ENCODE data around the gene MRGPRG. TPM values are rescaled to one million over a fixed set of nuclear protein-coding genes. Genes with fewer than 3 reads are reported as not detected.

Gene MRGPRG
- total RNA-seq, 2 donors from 2014 or later: not detected

- Mint-ChIP-seq H3K4me1 (no peaks in the 10 kb centered on the region), H3K27ac (no peak overlapping the region), H3K27me3 (ENCODE audit: insufficient read depth) (peaks cover 50% of the 10 kb centered on the region), H3K9me3 (peaks cover 10% of the 10 kb centered on the region), H3K4me3 (no peak overlapping the region), H3K36me3 (ENCODE audit: low read depth) (no peaks in the 10 kb centered on the region)
- no peak for TF ChIP-seq CTCF (conservative IDR thresholded peaks at IDR 0.05)
- Histone ChIP-seq H3K9me3 (ENCODE audit: control insufficient read depth, low read length) (peaks cover 12% of the 10 kb centered on the region), H3K4me3 (ENCODE audit: low read length) (no peak overlapping the region), H3K27me3 (ENCODE audit: control insufficient read depth, insufficient read depth, low read length, poor library complexity, severe bottlenecking) (peaks cover 16% of the 10 kb centered on the region), H3K27ac (ENCODE audit: low read depth, low read length) (no peak overlapping the region), H3K9ac (ENCODE audit: extremely low read depth, low read length, poor library complexity, severe bottlenecking) (no peak overlapping the region), H3K36me3 (ENCODE audit: control insufficient read depth, insufficient read depth, low read length) (no peaks in the 10 kb centered on the region), H3K4me1 (ENCODE audit: control insufficient read depth, insufficient read depth, low read length) (no peaks in the 10 kb centered on the region)
- 81 to 82% methylated on average over 13 to 17 of the region's 17 CpGs for WGBS, 2 experiments (ENCODE audit: insufficient coverage in 1 of 2, insufficient read length in 1 of 2)
- peak; percentile 52 for DNase-seq
Measured at GRCh38 chr11:3215346-3216026, 3.1 kb downstream of the MRGPRG start.

- peaks cover 10% of the 10 kb centered on the region for H3K9me3 Mint-ChIP-seq
- no peak for DNase-seq
- H3K4me3 ChIP-seq (ENCODE audit: low read length): no peak overlapping the region
- no peaks in the 10 kb centered on the region for H3K4me1 Mint-ChIP-seq
- no peak for TF ChIP-seq CTCF (conservative IDR thresholded peaks at IDR 0.05)
- H3K27me3 Mint-ChIP-seq (ENCODE audit: insufficient read depth): peaks cover 44% of the 10 kb centered on the region
- no peaks in the 10 kb centered on the region for H3K36me3 Mint-ChIP-seq (ENCODE audit: low read depth)
- H3K36me3 ChIP-seq (ENCODE audit: control insufficient read depth, insufficient read depth, low read length): no peaks in the 10 kb centered on the region
- H3K9me3 ChIP-seq (ENCODE audit: control insufficient read depth, low read length): peaks cover 12% of the 10 kb centered on the region
- peaks cover 21% of the 10 kb centered on the region for H3K27me3 ChIP-seq (ENCODE audit: control insufficient read depth, insufficient read depth, low read length, poor library complexity, severe bottlenecking)
- no peaks in the 10 kb centered on the region for H3K4me1 ChIP-seq (ENCODE audit: control insufficient read depth, insufficient read depth, low read length)
- no peak overlapping the region for H3K27ac ChIP-seq (ENCODE audit: low read depth, low read length)
- H3K27ac Mint-ChIP-seq: no peak overlapping the region
- no peak overlapping the region for H3K9ac ChIP-seq (ENCODE audit: extremely low read depth, low read length, poor library complexity, severe bottlenecking)
- WGBS, 2 experiments (ENCODE audit: insufficient coverage in 1 of 2, insufficient read length in 1 of 2): 67 to 97% methylated on average over 3 to 4 of the region's 4 CpGs
- no peak overlapping the region for H3K4me3 Mint-ChIP-seq
Measured at GRCh38 chr11:3214420-3214699, 4.3 kb downstream of the MRGPRG start.

- H3K4me3 ChIP-seq (ENCODE audit: low read length): no peak overlapping the region
- Mint-ChIP-seq H3K4me1 (no peaks in the 10 kb centered on the region), H3K27me3 (ENCODE audit: insufficient read depth) (peaks cover 43% of the 10 kb centered on the region), H3K36me3 (ENCODE audit: low read depth) (no peaks in the 10 kb centered on the region), H3K4me3 (no peak overlapping the region), H3K9me3 (peaks cover 10% of the 10 kb centered on the region), H3K27ac (no peak overlapping the region)
- peaks cover 26% of the 10 kb centered on the region for H3K27me3 ChIP-seq (ENCODE audit: control insufficient read depth, insufficient read depth, low read length, poor library complexity, severe bottlenecking)
- H3K9ac ChIP-seq (ENCODE audit: extremely low read depth, low read length, poor library complexity, severe bottlenecking): no peak overlapping the region
- no peak for TF ChIP-seq CTCF (conservative IDR thresholded peaks at IDR 0.05)
- H3K36me3 ChIP-seq (ENCODE audit: control insufficient read depth, insufficient read depth, low read length): no peaks in the 10 kb centered on the region
- 78 to 84% methylated on average over 17 to 24 of the region's 24 CpGs for WGBS, 2 experiments (ENCODE audit: insufficient coverage in 1 of 2, insufficient read length in 1 of 2)
- no peak overlapping the region for H3K27ac ChIP-seq (ENCODE audit: low read depth, low read length)
- peaks cover 12% of the 10 kb centered on the region for H3K9me3 ChIP-seq (ENCODE audit: control insufficient read depth, low read length)
- DNase-seq: peak; percentile 49
- no peaks in the 10 kb centered on the region for H3K4me1 ChIP-seq (ENCODE audit: control insufficient read depth, insufficient read depth, low read length)
Measured at GRCh38 chr11:3213659-3214419, 4.8 kb downstream of the MRGPRG start.

All from endodermal cell (in vitro differentiated cells).